ENCODE data around the gene MVD.

Gene MVD

DNA sequence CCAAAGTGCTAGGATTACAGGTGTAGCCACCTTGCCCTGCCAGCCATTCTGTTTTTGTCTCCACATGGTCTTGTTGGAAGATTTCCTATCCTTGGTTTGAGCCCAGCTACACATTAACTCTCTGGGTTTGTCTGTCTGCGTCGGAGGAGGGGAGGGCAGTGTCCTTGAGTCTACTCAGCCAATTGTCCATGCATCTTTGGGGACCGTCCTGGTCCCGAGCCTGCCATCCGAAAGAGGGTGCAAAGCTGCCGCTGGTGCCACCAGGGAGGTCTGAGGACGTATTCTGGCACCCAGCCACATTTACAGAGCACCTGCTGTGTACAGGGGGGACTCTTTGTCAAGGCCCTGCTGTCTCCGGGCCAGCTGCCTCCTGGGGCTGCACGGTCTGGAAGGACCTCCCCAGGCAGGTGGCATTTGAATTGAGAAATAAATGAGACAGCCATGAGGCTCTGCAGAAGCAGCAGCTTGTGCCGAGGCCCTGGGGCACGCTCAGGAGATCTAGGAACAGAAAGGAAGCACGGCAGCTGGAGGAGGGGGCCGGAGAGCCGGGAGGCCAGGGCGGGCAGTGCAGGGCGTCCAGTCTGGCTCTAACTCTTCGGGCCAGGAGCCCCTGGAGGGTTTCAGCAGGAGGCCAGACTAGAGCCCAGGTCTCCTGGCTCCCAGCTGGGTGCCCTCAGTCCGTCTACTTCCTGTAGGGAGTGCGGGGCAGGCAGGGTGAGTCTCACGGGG lies 13.5 kb downstream of the MVD start:
- intact Hi-C loops (cut with DNase I) = no loop called here
- no peak for DNase-seq

DNA sequence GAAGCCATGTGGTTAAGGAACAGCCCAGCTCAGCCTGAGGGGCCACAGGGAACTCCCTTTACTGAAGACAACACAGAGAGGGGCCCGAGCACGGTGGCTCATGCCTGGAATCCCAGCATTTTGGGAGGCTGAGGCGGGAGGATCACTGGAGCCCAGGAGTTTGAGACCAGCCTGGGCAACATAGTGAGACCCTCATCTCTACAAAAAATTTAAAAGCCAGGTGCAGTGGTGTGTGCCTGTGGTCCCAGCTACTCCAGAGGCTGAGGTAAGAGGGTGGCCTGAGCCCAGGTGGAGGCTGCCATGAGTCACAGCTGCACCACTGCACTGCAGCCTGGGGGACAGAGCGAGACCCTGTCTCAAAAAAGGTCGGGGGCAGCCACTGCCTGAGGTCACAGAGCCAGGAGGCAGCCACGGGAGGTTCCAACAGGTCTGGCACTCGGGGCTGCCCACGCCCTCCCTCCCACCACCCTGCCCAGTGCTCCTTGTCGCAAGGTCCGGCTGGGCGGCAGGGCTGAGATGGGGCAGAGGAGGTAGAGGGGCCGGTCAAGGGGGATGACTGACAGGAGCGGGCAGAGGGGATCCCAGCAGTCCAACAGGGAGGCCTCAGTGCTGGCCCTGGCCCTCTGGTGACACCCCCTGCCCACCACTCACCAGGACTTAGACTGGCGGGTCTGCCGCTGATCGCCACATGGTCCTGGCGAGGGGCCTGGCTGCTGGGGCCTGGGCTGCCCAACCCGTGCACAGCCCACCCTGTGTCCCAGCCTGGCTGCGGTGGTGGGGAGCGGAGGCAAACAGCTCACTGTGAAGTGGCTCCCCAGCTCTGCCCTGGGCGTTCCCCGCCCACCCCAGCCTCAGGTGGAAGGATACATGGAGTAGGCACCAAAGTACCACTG lies 15.5 kb downstream of the MVD start:
- no peak for DNase-seq
- intact Hi-C loops (cut with DNase I) = no loop called here

DNA sequence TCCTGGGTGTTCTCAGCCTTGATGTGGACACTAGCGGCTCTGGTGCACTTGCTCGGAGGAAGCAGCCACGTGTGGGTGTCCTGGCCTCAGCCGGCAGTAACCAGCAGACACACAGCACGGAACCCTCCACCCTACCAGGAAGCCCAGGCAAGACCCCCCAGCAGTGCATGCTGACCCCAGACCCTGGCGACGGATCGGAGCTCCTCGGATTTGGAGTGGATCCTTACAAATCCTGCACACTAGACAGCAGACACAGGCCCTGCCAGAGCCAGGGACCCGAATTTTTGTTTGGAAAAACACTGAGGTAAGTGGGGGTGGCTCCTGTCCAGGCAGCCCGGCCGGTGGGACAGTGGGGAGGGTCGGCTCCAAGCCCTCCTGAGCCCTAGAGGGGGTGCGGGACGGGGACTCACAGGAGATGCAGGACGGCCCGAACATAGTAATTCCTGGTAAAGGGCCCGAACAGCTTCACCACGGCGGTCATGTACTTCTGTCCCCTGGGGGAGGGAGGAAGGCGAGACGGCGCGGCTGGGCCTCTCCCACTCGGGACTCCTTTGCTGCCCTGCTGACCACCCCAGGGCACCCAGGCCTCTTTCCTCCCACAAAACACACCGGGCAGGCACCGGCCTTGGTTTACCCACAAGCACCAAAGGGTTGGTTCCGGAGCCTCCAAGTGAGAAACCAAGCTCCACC lies 16.4 kb downstream of the MVD start:
- intact Hi-C loops (cut with DNase I) = no loop called here
- DNase-seq = no peak

DNA sequence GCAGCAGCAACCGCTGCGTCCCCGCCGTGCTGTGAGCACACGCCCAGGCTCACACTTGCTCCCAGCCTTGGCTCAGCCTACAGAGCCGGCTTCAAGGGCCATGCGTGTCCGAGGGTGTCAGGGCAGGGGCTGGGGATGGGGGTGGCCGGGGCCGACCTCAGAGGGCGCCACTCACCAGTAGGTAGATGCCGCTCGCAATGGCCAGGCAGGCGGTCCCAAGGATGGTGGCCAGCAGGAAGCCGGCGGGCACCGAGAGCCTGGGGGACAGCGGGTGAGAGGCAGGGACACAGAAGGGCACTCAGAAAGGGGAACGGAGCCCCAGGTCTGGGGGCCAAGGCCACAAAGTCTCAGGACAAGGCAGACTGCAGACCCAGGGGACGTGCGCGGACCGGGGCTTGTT lies 16.9 kb downstream of the MVD start:
- DNase-seq = no peak
- intact Hi-C loops (cut with DNase I) = no loop called here

DNA sequence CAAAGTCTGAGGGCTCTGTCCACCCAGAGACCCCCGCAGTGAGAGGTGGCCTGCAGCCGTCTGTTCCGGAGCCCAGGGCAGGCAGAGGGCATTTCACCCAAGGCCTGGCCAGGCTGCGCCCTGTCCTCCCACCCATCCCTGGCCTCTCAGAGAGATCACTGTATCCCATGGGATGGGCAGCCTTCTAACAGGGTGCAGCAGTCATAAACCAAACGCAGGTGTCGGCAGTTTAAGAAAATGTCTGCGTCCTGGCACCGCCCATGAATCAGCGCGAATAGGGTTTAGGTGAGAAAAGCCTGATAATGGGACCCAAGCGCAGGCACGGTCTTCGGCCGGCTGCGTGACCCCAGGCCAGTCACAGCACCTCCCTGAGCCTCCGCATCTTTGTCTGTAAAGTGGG lies 17.4 kb downstream of the MVD start:
- intact Hi-C loops (cut with DNase I) = no loop called here
- no peak for DNase-seq

DNA sequence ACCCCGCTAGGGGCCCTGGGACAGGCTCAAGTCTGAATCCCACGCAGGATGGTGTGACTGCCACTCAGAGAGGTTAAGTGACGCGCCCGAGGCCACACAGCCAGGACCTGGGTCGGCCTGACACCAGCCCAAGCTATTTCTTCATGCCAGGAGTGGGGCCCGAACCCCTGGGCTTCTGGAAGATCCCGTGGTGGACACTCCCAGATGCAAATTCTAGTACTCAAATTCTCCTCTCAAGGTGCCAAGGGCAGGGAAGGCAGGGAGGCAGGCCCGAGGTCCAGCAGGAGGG lies 19.3 kb downstream of the MVD start:
- no peak for DNase-seq
- intact Hi-C loops (cut with DNase I) = no loop called here

DNA sequence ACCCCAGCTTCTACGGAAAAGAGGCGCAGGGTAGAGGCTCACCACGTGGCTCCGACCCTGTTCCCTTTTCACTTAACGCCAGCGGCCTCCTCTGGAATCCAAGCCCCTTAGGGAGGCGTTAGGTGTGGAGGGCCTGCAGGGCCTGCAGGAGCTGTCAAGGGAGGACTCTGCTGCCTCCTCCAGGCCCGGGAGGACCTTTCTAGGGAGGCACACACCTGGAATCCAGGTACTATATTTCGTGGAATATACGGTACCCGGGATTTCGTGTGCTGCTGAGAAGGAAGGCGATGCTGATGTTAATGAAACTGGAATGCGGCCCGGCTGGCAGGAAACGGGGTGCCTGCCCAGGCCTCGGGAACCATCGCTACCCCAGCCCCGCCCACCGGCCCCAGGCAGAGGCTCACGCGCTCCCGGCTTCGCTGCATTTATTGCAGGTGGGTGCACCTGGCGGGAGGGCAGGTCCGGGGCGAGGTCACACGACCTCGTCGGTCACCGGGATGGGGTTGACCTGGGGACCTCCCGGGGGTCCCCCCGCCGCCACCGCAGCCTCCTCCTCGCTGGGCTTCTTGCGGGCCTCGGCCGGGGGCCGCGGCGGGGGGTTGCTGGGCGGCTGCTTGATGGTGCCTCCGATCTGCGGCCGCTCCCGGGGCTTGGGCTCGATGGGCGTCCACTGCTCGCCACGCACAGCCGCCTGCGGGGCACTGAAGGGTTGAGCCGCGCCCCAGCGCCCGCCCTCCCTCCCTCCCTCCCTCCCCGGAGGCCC lies 19.8 kb downstream of the MVD start:
- intact Hi-C loops (cut with DNase I) = no loop called here
- DNase-seq = no peak

DNA sequence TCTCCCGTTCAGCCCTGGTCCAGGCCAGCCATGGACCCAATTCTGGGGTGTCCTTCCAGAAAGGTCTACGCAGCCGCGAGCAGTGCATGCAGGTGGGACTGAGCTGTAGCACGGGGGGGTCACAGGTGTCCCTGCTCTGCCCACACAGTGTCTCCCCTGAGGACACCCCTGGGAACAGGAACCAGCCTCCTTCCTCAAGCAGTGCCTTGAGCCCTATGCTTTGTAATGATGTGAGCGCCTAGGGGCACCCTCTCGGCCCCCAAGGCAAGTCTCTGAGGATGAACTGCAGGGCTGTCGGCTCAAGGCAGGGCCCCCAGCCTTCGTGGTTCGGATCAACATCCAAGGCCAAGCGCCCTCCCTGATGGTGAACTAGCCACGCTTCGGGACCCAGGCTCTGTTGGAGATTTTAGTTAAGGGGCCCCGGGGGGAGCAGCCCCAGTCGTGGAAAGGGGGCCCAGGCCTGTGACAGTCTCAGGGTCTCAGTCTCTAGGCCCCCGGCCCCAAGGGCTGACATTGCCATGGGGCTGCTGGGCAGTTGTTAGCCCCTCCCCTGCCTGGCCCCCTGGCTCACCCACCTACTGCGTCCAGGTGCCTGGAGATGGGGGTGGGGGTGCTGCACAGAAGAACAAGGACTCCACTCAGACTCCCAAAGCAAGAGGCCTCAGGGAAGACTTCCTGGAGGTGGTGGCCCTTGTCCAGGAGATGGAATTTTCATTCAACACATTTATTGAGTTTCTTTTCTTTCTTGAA lies 22.2 kb downstream of the MVD start:
- DNase-seq = no peak
- intact Hi-C loops (cut with DNase I) = no loop called here

DNA sequence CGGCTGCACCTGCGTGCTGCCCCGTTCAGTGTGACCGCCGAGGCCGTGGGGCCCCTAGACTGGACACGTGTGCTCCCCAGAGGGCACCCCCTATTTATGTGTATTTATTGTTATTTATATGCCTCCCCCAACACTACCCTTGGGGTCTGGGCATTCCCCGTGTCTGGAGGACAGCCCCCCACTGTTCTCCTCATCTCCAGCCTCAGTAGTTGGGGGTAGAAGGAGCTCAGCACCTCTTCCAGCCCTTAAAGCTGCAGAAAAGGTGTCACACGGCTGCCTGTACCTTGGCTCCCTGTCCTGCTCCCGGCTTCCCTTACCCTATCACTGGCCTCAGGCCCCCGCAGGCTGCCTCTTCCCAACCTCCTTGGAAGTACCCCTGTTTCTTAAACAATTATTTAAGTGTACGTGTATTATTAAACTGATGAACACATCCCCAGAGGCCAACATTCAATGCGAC lies 22.8 kb downstream of the MVD start:
- intact Hi-C loops (cut with DNase I) = no loop called here
- DNase-seq = no peak

DNA sequence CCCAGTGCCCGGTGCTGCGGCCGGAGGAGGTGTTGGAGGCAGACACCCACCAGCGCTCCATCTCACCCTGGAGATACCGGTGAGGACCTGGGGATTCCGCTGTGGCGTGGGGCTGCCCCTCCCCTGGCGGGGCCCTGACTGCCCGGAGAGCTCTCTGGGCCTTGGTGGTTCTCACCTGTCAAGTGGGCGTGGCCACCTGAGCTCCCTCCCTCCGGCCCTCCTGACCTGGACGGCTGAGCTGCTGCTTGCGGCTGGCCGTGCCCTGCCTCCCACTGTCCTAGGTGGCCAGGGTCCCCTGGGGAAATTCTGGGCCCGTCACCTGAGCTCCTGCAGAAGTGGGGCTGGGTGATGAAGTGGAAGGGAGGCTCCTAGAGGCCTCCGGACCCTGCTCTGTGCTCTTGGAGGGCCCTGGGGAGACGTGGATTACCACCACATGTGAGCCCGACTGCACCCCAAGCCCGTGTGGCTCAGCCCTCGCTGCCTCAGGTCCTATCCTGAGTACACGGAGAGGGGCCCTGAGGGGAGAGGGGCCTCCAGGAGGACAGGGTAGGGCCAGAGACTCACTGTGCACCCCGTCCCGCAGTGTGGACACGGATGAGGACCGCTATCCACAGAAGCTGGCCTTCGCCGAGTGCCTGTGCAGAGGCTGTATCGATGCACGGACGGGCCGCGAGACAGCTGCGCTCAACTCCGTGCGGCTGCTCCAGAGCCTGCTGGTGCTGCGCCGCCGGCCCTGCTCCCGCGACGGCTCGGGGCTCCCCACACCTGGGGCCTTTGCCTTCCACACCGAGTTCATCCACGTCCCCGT lies 23.5 kb downstream of the MVD start:
- no peak for DNase-seq
- intact Hi-C loops (cut with DNase I) = no loop called here

DNA sequence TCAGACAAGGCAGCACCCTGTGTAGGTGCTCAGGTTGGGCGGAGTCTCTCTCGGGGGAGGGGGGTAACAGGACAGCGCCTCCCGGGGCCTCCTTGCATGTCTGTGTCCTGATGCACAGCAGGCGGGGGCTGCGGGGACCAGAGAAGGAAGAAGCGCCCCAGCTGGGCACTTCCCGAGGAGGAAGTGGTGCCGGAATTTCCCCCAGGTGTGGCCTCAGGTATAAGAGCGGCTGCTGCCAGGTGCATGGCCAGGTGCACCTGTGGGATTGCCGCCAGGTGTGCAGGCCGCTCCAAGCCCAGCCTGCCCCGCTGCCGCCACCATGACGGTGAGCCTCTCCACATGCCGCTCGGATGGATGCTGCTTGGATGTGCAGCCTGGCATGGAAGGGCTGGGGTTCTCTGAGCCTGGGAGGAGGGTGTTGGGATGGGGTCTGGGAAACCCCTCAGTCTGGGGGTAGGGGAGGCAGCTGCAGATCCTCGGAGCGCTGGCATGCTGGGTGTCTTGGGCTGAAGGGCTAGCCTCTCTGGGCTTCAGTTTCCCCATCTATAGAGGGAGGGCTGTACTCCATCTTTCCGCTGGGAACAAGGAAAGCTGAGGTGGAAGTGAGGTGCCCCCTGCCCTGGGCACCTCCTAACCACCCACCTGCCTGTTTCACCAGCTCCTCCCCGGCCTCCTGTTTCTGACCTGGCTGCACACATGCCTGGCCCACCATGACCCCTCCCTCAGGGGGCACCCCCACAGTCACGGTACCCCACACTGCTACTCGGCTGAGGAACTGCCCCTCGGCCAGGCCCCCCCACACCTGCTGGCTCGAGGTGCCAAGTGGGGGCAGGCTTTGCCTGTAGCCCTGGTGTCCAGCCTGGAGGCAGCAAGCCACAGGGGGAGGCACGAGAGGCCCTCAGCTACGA lies 24.3 kb downstream of the MVD start, which contains the start of gene IL17C:
Gene IL17C, plus strand, starts transcription at position 250 of the 908 bp plus-strand sequence. Its CDS starts 70 bp downstream, at position 320.
- intact Hi-C loops (cut with DNase I) = no loop called here

DNA sequence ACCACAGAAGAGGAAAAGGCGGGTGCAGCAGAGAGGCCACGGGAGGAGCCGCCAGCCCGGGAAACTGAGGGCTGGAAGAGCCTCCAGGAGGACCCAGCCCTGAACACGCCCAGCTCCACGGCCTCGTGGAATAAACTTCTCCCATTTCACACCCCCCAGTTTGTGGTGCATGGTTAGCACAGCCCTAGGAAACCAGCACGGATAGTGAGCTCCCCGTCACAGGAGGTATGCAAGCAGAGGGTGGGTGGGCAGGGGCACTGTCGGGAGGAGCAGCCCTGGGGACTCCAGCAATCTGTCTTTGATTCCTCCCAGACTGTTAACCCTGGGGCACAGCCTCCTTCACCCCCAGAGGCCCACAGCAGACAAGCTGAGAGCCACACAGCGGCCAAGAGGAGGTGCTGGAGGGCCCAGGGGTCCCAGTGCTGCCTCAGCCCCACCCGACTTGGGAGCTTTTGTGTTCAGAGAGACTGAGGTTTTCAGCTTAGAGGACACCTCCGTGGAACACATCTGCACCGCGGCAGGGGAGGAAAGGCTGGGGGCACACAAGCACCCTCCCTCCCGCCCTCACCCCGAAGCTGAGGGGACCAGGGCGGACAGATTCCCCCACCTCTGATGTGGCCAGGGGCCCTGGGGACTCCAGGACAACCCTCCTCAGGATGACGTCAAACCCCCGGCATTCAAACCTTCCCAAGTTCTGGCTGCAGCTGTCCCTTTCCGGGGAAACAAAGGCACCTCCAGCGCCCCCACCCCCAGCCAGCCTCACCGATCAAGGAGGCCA lies 26.2 kb downstream of the MVD start:
- intact Hi-C loops (cut with DNase I) = no loop called here
- DNase-seq = no peak

More for the DNA sequence above, 24.3 kb downstream of the MVD start, which contains the start of gene IL17C:
- no peak for DNase-seq

DNA sequence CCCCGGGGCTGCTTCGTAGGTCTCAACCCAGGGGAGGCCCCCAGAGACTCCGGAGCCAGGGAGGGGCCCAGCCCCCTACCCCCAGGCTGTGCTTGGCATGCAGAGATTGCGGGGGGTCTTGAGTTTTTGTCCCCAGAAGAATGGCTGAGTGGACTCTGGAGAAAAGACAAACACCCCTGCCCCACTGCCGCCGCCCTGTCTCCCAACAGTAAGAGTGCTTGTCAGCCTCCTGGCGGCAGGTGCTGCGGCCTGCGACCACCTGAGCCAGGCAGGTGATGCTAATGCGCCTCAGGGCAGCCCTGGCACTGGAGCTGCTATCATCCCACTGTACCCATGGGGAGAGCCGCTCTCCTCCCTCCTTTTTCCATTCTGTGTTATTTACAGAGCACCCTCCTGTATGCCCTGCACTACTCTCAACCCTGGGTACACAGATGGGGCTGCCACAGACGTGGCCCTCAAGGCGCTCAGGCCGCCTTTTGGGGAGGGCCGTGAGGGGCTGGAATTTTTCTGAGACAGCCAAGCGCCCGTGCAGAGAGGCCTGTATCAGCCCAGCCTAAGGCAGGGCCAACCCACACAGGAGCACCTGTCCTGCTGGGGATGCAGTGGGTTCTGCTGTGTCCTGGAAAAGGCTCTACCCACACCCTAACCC lies 27.1 kb downstream of the MVD start:
- no peak for DNase-seq

DNA sequence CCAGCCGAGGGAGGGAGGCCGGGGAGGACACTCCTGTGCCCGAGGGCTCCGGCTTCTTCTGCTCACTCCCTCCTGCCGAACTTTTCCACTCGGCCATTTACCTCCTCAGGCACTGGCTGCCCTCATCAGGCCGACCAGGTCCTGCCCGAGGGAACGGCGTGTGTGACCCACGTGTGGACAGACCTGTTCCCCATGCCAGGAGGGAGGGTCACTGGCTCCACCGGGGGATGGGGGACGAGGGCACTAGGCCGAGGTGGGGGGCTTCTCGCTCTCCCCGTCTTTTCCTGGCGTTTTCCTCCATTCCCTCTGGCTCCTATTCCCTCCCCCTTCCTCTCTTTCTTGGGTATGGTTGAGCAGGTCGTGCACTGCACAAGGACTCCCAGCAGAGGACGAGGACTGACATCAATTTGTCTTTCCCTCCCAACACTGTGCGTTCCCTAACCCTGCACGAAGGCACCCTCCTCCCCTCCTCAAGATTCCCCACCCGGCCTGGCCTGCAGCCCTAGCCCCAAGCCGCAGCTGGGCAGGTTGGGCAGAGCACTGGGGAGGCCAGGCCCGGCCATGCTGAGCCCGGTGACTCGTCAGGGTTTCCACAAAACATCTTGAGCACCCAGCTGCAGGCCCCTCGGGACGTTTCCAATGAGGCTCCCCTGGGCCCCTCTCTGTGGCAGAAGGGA lies 27.8 kb downstream of the MVD start:
- intact Hi-C loops (cut with DNase I) = no loop called here

More for the DNA sequence above, 27.1 kb downstream of the MVD start:
- intact Hi-C loops (cut with DNase I) = no loop called here

More for the DNA sequence above, 27.8 kb downstream of the MVD start:
- DNase-seq = no peak
